Mammary epithelial cell (primary cell): ENCODE results near the gene TMEM131L.

Experiments
- EZH2 ChIP-seq: IDR thresholded peaks from 2 replicates; pipeline ENCODE4 v1.6.1; 2012; ENCODE audit warnings: low read length, inconsistent platforms, borderline replicate concordance
- TF ChIP-seq, protein P1 (sequence below), 2 donors: IDR thresholded peaks in 1 of 2; conservative IDR thresholded peaks in 1 of 2; 2 replicates each; pipeline ENCODE4 v1.5.1; 2011 to 2012; ENCODE audit warnings: inconsistent platforms in 2 of 2, low read length in 2 of 2, mild to moderate bottlenecking in 2 of 2, control low read depth in 1 of 2, low read depth in 1 of 2; ENCODE audit not compliant: insufficient read depth in 1 of 2; ENCODE audit errors: extremely low read depth in 1 of 2

DNA sequence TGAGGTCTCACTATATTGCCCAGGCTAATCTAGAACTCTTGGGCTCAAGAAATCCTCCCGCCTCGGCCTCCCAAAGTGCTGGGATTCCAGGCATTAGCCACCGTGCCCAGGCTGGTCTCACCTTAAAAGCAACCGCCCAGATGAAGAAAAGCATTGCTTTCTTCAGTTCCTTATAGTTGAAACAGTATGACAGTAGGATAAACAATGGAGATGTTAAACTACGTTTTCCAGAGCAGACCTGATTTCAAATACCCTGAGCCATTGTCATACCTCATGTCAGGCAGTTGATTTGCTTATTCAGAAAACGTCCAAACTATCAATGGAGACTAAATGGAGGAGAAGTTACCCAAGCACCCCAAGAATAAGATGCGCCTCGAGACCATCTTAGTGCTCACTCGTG, 26.3 kb upstream of the TMEM131L start:
- TF ChIP-seq, protein P1, sequence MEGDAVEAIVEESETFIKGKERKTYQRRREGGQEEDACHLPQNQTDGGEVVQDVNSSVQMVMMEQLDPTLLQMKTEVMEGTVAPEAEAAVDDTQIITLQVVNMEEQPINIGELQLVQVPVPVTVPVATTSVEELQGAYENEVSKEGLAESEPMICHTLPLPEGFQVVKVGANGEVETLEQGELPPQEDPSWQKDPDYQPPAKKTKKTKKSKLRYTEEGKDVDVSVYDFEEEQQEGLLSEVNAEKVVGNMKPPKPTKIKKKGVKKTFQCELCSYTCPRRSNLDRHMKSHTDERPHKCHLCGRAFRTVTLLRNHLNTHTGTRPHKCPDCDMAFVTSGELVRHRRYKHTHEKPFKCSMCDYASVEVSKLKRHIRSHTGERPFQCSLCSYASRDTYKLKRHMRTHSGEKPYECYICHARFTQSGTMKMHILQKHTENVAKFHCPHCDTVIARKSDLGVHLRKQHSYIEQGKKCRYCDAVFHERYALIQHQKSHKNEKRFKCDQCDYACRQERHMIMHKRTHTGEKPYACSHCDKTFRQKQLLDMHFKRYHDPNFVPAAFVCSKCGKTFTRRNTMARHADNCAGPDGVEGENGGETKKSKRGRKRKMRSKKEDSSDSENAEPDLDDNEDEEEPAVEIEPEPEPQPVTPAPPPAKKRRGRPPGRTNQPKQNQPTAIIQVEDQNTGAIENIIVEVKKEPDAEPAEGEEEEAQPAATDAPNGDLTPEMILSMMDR (conservative IDR thresholded peaks at IDR 0.05 in 1 of 2, IDR thresholded peaks at IDR 0.05 in 1 of 2; ENCODE audit: extremely low read depth in 1 of 2, insufficient read depth in 1 of 2, low read depth in 1 of 2, low read length in 2 of 2): no peak
- no peak for TF ChIP-seq EZH2
